Posterior cingulate gyrus (tissue), 11 donors: ENCODE measurements around the gene KCNK16.
"Not testable (repeated sequence)": the region's sequence is repeated elsewhere in the genome, so short reads cannot be mapped to it uniquely, and the experiment has no call there.

Source experiments
- DNase-seq, 10 donors: peaks; one replicate each; pipeline versions ENCODE4 v3.0.0 to v3.0.0-alpha.2; 2020 to 2021; ENCODE audit warnings: mixed read lengths in 3 of 10
- intact Hi-C: fragments of 100-400 bp; cut with DNase I; formaldehyde crosslinking; loops from one replicate; pipeline ENCODE4 v1.15.1; 2023

KCNK16 gene

DNA sequence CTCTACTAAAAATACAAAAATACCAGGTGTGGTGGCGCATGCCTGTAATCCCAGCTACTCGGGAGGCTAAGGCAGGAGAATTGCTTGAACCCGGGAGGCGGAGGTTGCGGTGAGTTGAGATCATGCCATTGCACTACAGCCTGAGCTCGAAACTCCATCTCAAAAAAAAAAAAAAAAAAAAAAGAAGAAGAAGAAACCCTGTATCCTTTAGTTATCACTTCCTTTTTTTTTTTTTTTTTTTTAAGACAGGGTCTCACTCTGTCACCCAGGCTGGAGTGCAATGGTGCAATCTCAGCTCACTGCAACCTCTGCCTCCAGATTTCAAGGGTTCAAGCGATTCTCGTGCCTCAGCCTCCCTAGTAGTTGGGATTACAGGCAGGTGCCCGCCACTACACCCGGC, 35.9 kb downstream of the KCNK16 start:
- peak in 1 of 10 donors; percentile 19 for DNase-seq
- intact Hi-C loops: not testable (repeated sequence)

- DNase-seq: no peak
- intact Hi-C loops: no loop called here
Observed at GRCh38 chr6:39282774-39283173, 39.7 kb downstream of the KCNK16 start.

DNA sequence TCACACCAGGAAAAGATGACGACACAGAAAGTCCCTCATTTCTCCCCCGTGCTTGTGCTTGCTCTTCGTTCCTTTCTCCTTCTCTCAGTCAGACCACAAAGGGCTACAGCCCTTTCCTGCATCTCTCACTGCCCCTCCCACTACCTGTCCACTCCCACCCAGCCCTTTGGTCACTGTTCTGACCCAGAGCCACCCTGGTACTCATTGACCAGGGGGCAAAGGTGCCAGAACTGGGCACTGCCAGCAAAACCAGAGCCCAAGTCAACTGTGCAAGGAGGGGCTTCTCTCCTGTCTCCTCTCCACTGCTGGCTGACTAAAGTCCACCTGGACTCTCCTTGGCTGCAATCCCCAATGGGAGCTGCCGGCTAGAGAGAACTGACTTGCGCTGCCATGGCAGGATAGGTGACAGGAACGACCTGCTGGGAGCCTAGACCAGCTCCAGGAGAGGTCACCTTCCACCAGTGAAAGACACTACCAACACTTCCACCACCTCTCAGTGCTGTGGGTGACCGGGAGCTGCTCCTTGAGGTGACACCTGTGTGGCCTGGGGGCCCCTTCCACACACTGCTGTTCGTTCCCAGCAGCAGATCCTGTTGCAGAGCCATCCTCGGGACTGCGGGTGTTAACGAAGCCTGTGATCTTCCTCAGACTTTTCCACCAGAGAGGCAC, 41.1 kb downstream of the KCNK16 start:
- intact Hi-C loops: no loop called here
- peak in 1 of 10 donors; percentile 69 for DNase-seq

DNA sequence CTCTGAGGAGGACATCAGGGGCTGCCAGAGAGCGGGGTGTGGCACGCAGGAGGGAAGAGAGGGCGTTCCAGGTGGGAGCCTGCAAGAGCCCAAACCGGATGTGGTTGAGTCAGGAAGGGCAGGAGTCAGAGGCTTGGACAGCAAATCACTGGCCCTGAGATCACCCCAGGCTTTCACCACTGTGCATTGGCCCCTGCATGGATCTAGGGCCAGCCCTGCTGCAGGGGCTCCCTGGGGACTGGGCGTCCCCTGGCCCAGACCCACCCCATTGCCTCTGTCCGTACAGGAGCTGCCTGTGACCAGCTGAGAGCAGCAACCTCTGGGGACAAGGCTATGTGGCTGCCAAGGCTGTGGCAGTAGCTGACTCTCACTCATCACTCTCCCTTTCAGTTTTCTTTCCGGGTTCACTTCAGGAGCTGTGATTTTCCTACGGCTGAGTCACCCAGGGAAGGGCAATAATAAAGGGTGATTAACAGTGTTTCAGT, 42.2 kb downstream of the KCNK16 start:
- intact Hi-C loops: no loop called here
- DNase-seq: peak in 1 of 10 donors; percentile 33

- intact Hi-C loops: no loop called here
- peak in 1 of 10 donors; percentile 75 for DNase-seq
Observed at GRCh38 chr6:39279539-39279938, 43.0 kb downstream of the KCNK16 start.

DNA sequence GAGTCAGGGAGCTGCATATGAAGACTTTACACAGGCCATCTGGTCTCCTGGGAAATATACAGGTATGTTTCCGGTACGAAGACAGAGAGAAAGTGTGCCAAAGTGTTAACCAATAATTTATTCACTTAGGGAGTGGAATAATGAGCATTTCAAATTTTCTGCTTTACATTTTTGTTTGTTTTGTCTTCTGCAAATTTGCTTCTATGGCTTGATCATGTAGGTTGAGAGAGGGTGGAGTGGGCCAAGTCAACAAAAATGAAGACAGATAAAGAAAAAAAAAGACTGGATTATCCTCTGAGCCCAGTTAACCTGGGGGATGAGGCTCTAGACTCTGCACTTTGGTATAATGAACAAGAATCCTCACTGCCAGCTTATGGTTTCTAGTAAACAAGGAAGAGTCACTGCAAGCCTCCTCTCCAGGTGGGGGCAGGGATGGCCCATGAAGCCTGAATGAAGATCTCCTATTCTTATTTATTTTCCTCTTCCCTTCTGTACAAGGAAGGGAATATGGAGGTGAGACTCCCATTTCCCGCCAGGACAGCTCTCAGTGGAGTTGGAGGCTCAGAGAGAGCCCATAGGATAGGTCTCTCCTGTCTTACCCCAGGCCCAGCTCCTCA, 46.0 kb downstream of the KCNK16 start:
- DNase-seq: peak in 1 of 10 donors; percentile 14
- intact Hi-C loops: no loop called here

DNA sequence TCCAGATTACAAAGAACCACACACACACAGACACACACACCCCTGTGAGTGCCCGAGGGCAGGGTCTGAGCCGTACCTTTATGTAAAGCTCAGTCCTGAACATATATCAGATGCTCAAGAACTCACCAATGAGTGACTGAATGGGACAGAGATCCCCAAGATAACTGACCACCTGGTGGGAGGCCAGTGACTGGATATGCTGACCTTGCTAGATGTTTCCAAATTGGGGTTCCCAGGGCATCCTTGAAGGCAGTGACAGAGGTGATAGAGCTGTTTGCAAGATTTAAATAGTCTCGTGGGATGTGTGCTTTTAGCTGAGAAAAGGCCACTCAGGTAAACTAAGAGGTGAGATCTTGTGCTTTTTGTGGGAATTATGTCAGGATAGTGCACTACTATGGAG, 47.6 kb downstream of the KCNK16 start:
- peak in 1 of 10 donors; percentile 19 for DNase-seq
- intact Hi-C loops: no loop called here

GRCh38 chr6:39274471-39274870, 48.0 kb downstream of the KCNK16 start:
- DNase-seq: no peak
- intact Hi-C loops: no loop called here

GRCh38 chr6:39273406-39273821, 49.1 kb downstream of the KCNK16 start:
- intact Hi-C loops: no loop called here
- no peak for DNase-seq

GRCh38 chr6:39269961-39270360, 52.5 kb downstream of the KCNK16 start:
- intact Hi-C loops: no loop called here
- no peak for DNase-seq

- intact Hi-C loops: no loop called here
Observed at GRCh38 chr6:39268721-39269120, 53.8 kb downstream of the KCNK16 start.

DNA sequence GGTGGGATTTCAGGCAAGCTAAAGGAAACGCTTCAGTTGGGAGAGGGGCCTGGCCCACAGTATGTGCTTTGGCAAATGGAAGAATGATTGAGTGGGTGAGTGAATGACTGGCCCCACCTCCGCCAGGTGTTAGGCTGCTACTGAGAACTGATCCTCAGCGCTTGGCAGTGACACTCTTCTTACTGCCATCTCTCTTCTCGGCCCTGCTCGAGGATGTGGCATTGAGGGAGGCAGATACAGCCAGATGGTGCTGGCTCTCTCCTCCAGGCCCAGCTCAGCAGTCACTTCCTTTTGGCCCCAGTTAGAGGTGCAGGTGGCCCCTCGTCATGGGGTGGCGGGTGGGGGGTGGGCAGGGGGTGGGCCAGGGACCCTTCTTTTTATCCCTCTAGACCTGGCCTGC, 54.3 kb downstream of the KCNK16 start:
- intact Hi-C loops: no loop called here
- no peak for DNase-seq

More at GRCh38 chr6:39268721-39269120, 53.8 kb downstream of the KCNK16 start:
- DNase-seq: no peak

- intact Hi-C loops: no loop called here
- no peak for DNase-seq
Observed at GRCh38 chr6:39266782-39267355, 55.6 kb downstream of the KCNK16 start.

- intact Hi-C loops: no loop called here
- no peak for DNase-seq
Observed at GRCh38 chr6:39266375-39266774, 56.1 kb downstream of the KCNK16 start.
